ENCODE data around the gene KCNMB2.

- TF ChIP-seq EZH2phosphoT487 (IDR thresholded peaks at IDR 0.05; ENCODE audit: low read depth) (no peak), CTCF (IDR thresholded peaks at IDR 0.05; ENCODE audit: low read depth, low read length) (no peak)
Measured at GRCh38 chr3:178540184-178540583, 3.9 kb downstream of the KCNMB2 start.

All from OCI-LY3 (cell line).